DND-41 (cell line): ENCODE results near the gene SMAP2.

Experiments used
- ATAC-seq: fragments of 200-7000 bp; cut with Tn5 transposase; 3 replicates; pipeline ENCODE4 v1.9.1; 2021; ENCODE audit warnings: low read depth; ENCODE audit not compliant: insufficient read depth
- DNase-seq: peaks from one replicate; pipeline ENCODE4 v3.0.0-alpha.2; 2020
- H2AFZ ChIP-seq: 2 replicates; pipeline ENCODE4 v1.6.0; 2012; ENCODE audit warnings: low read depth, low read length
- H3K27ac ChIP-seq: 2 replicates; pipeline ENCODE4 v1.5.1; 2012; ENCODE audit warnings: low read length, inconsistent platforms
- H3K27me3 ChIP-seq: fragments of 200-600 bp; sonication (generic); 2 replicates; pipeline ENCODE4 v1.6.0; 2012; ENCODE audit warnings: low read length, mild to moderate bottlenecking, inconsistent platforms; ENCODE audit not compliant: insufficient read depth, poor library complexity
- H3K36me3 ChIP-seq: 2 replicates; pipeline ENCODE4 v1.5.1; 2012; ENCODE audit warnings: low read length, inconsistent platforms; ENCODE audit not compliant: insufficient read depth
- H3K4me1 ChIP-seq: 2 replicates; pipeline ENCODE4 v1.5.1; 2012; ENCODE audit warnings: mild to moderate bottlenecking, low read length; ENCODE audit not compliant: insufficient read depth
- H3K4me2 ChIP-seq: 2 replicates; pipeline ENCODE4 v1.6.0; 2012; ENCODE audit warnings: mild to moderate bottlenecking, moderate library complexity, low read length, inconsistent platforms; ENCODE audit not compliant: insufficient read depth
- H3K4me3 ChIP-seq, 2 experiments: fragments of 200-600 bp in 1 of 2; shearing (Covaris generic) in 1 of 2; 2 replicates each; pipeline ENCODE4 v1.5.1; 2012 to 2016; ENCODE audit warnings: inconsistent platforms in 2 of 2, low read length in 2 of 2, mild to moderate bottlenecking in 2 of 2, low read depth in 1 of 2, moderate library complexity in 1 of 2
- H3K79me2 ChIP-seq: 2 replicates; pipeline ENCODE4 v1.6.0; 2012; ENCODE audit warnings: low read length, inconsistent platforms; ENCODE audit not compliant: insufficient read depth
- H3K9ac ChIP-seq: 2 replicates; pipeline ENCODE4 v1.6.0; 2012; ENCODE audit warnings: low read depth, mild to moderate bottlenecking, inconsistent platforms, low read length, moderate library complexity
- H3K9me3 ChIP-seq: 2 replicates; pipeline ENCODE4 v1.5.1; 2012; ENCODE audit warnings: low read length, moderate library complexity, mild to moderate bottlenecking, inconsistent platforms; ENCODE audit not compliant: insufficient read depth, severe bottlenecking
- H4K20me1 ChIP-seq: 2 replicates; pipeline ENCODE4 v1.6.0; 2012; ENCODE audit warnings: low read length; ENCODE audit not compliant: insufficient read depth
- CTCF ChIP-seq: IDR thresholded peaks from 2 replicates; pipeline ENCODE4 v1.5.1; 2012; ENCODE audit warnings: borderline replicate concordance, low read length, moderate library complexity, mild to moderate bottlenecking; ENCODE audit not compliant: poor library complexity, severe bottlenecking; ENCODE audit errors: extremely low read depth
- EZH2 ChIP-seq: IDR thresholded peaks from 3 replicates; pipeline ENCODE4 v1.6.1; 2012; ENCODE audit warnings: borderline replicate concordance, low read depth, mild to moderate bottlenecking, moderate library complexity, low read length, inconsistent platforms; ENCODE audit not compliant: severe bottlenecking

SMAP2 gene

GRCh38 chr1:40395190-40396175 lies 22.0 kb downstream of the SMAP2 start:
- Histone ChIP-seq H3K36me3 (no peaks in the 10 kb centered on the region), H3K9me3 (no peaks in the 10 kb centered on the region), H3K4me1 (no peaks in the 10 kb centered on the region), H3K9ac (no peak overlapping the region), H2AFZ (no peak overlapping the region), H3K79me2 (peaks cover 1% of the 10 kb centered on the region; the same call in 1 of the 2 replicates), H4K20me1 (peaks cover 18% of the 10 kb centered on the region; the same call in 1 of the 2 replicates), H3K27me3 (no peaks in the 10 kb centered on the region), H3K4me2 (no peak overlapping the region), H3K27ac (no peak overlapping the region), H3K4me3 (no peak overlapping the region)
- TF ChIP-seq CTCF (no peak), EZH2 (no peak)
- no peak for DNase-seq
- ATAC-seq, result no peak

GRCh38 chr1:40396420-40396819 lies 22.9 kb downstream of the SMAP2 start:
- H3K79me2 ChIP-seq, result peaks cover 4% of the 10 kb centered on the region; the same call in 1 of the 2 replicates
- no peak overlapping the region for H3K4me2 ChIP-seq
- peaks cover 15% of the 10 kb centered on the region; the same call in 1 of the 2 replicates for H4K20me1 ChIP-seq
- H3K9me3 ChIP-seq, result no peaks in the 10 kb centered on the region
- no peak overlapping the region for H3K27ac ChIP-seq
- TF ChIP-seq EZH2 (no peak), CTCF (no peak)
- no peak overlapping the region for H3K4me3 ChIP-seq
- H3K36me3 ChIP-seq, result no peaks in the 10 kb centered on the region
- H3K27me3 ChIP-seq, result no peaks in the 10 kb centered on the region
- no peak for ATAC-seq
- H3K4me1 ChIP-seq, result no peaks in the 10 kb centered on the region
- no peak overlapping the region for H3K9ac ChIP-seq
- no peak for DNase-seq
- no peak overlapping the region for H2AFZ ChIP-seq

DNA sequence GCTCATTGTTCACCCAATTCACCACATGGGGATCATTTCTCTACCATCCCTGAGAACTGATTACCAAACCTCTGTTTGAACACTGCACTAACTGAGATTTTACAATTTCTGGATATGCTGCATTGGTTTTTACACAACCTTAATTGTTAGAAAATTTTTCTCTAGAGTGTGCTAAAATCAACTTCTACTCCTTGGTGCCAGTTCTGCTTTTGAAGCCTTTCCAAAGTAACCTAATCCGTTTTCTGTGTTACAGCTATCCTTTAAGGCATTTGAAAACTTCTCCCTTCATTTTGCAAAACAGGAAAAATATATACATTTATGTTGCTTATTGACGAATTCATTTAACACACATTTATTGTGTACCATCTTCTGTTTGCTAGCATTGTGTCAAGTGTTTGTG lies 23.7 kb downstream of the SMAP2 start:
- no peak overlapping the region for H2AFZ ChIP-seq
- no peaks in the 10 kb centered on the region for H3K27me3 ChIP-seq
- DNase-seq (no peak), ATAC-seq (no peak)
- TF ChIP-seq CTCF, result no peak
- no peak for TF ChIP-seq EZH2
- H3K27ac ChIP-seq, result no peak overlapping the region
- H3K9ac ChIP-seq, result no peak overlapping the region
- peaks cover 9% of the 10 kb centered on the region; the same call in 1 of the 2 replicates for H4K20me1 ChIP-seq
- H3K4me2 ChIP-seq, result no peak overlapping the region
- no peaks in the 10 kb centered on the region for H3K36me3 ChIP-seq
- no peak overlapping the region for H3K4me3 ChIP-seq
- no peaks in the 10 kb centered on the region for H3K4me1 ChIP-seq
- no peaks in the 10 kb centered on the region for H3K9me3 ChIP-seq
- H3K79me2 ChIP-seq, result peaks cover 4% of the 10 kb centered on the region; the same call in 1 of the 2 replicates
